Loucy (cell line): ENCODE measurements around the gene GTPBP1.

Experiments used
- CTCF ChIP-seq: fragments of 200-600 bp; sonication (generic); conservative IDR thresholded peaks from 2 replicates; pipeline ENCODE4 v1.5.1; 2014; ENCODE audit warnings: mild to moderate bottlenecking, antibody characterized with exemption, low read length
- EZH2phosphoT487 ChIP-seq: fragments of 200-600 bp; IDR thresholded peaks from 2 replicates; pipeline ENCODE4 v1.6.1; 2018; ENCODE audit warnings: antibody characterized with exemption, mild to moderate bottlenecking, moderate library complexity, borderline replicate concordance

- TF ChIP-seq CTCF (no peak), EZH2phosphoT487 (no peak)
These were observed 5.1 kb downstream of the GTPBP1 start for GRCh38 chr22:38710866-38711265.
